Measurements from ENCODE around the gene ATP6V1A.

ATP6V1A gene

GRCh38 chr3:113764698-113765097 lies 17.9 kb downstream of the ATP6V1A start:
- Histone ChIP-seq H3K36me3 (ENCODE audit: insufficient read depth, low read length) (no peaks in the 10 kb centered on the region), H3K9me3 (ENCODE audit: control insufficient read depth, insufficient read depth, low read length) (no peaks in the 10 kb centered on the region), H3K9ac (ENCODE audit: low read depth, low read length) (no peak overlapping the region), H3K4me1 (ENCODE audit: insufficient read depth, low read length) (no peaks in the 10 kb centered on the region)

- H3K4me1 ChIP-seq (ENCODE audit: insufficient read depth, low read length): no peaks in the 10 kb centered on the region
- no peak overlapping the region for H3K9ac ChIP-seq (ENCODE audit: low read depth, low read length)
- no peaks in the 10 kb centered on the region for H3K36me3 ChIP-seq (ENCODE audit: insufficient read depth, low read length)
Observed at GRCh38 chr3:113769551-113769950, 22.7 kb downstream of the ATP6V1A start.

GRCh38 chr3:113771993-113772392 lies 25.2 kb downstream of the ATP6V1A start:
- H3K9ac ChIP-seq (ENCODE audit: low read depth, low read length): no peak overlapping the region
- 0 out of 2 replicates have a peak, but pooled peaks cover 5% of the 10 kb centered on the region for H3K4me1 ChIP-seq (ENCODE audit: insufficient read depth, low read length)
- no peaks in the 10 kb centered on the region for H3K9me3 ChIP-seq (ENCODE audit: control insufficient read depth, insufficient read depth, low read length)
- H3K36me3 ChIP-seq (ENCODE audit: insufficient read depth, low read length): no peaks in the 10 kb centered on the region

More at GRCh38 chr3:113769551-113769950, 22.7 kb downstream of the ATP6V1A start:
- no peaks in the 10 kb centered on the region for H3K9me3 ChIP-seq (ENCODE audit: control insufficient read depth, insufficient read depth, low read length)

GRCh38 chr3:113773381-113773780 lies 26.5 kb downstream of the ATP6V1A start:
- Histone ChIP-seq H3K36me3 (ENCODE audit: insufficient read depth, low read length) (no peaks in the 10 kb centered on the region), H3K4me1 (ENCODE audit: insufficient read depth, low read length) (0 out of 2 replicates have a peak, but pooled peaks cover 5% of the 10 kb centered on the region), H3K9me3 (ENCODE audit: control insufficient read depth, insufficient read depth, low read length) (no peaks in the 10 kb centered on the region), H3K9ac (ENCODE audit: low read depth, low read length) (no peak overlapping the region)

GRCh38 chr3:113775516-113775915 lies 28.7 kb downstream of the ATP6V1A start:
- H3K36me3 ChIP-seq (ENCODE audit: insufficient read depth, low read length): no peaks in the 10 kb centered on the region
- H3K4me1 ChIP-seq (ENCODE audit: insufficient read depth, low read length): 0 out of 2 replicates have a peak, but pooled peaks cover 5% of the 10 kb centered on the region
- no peaks in the 10 kb centered on the region for H3K9me3 ChIP-seq (ENCODE audit: control insufficient read depth, insufficient read depth, low read length)
- no peak overlapping the region for H3K9ac ChIP-seq (ENCODE audit: low read depth, low read length)

- H3K4me1 ChIP-seq (ENCODE audit: insufficient read depth, low read length): 0 out of 2 replicates have a peak, but pooled peaks cover 5% of the 10 kb centered on the region
- no peak overlapping the region for H3K9ac ChIP-seq (ENCODE audit: low read depth, low read length)
- H3K36me3 ChIP-seq (ENCODE audit: insufficient read depth, low read length): no peaks in the 10 kb centered on the region
- H3K9me3 ChIP-seq (ENCODE audit: control insufficient read depth, insufficient read depth, low read length): no peaks in the 10 kb centered on the region
Observed at GRCh38 chr3:113776564-113776963, 29.7 kb downstream of the ATP6V1A start.

- peaks cover 17% of the 10 kb centered on the region for H3K4me1 ChIP-seq (ENCODE audit: insufficient read depth, low read length)
- H3K9ac ChIP-seq (ENCODE audit: low read depth, low read length): no peak overlapping the region
- no peaks in the 10 kb centered on the region for H3K9me3 ChIP-seq (ENCODE audit: control insufficient read depth, insufficient read depth, low read length)
- H3K36me3 ChIP-seq (ENCODE audit: insufficient read depth, low read length): 0 out of 2 replicates have a peak, but pooled peaks cover 4% of the 10 kb centered on the region
Observed at GRCh38 chr3:113783463-113783862, 36.6 kb downstream of the ATP6V1A start.

- H3K9ac ChIP-seq (ENCODE audit: low read depth, low read length): no peak overlapping the region
- H3K36me3 ChIP-seq (ENCODE audit: insufficient read depth, low read length): 0 out of 2 replicates have a peak, but pooled peaks cover 4% of the 10 kb centered on the region
Observed at GRCh38 chr3:113783980-113784379, 37.1 kb downstream of the ATP6V1A start.

GRCh38 chr3:113791381-113791780 lies 44.5 kb downstream of the ATP6V1A start:
- H3K4me1 ChIP-seq (ENCODE audit: insufficient read depth, low read length): no peaks in the 10 kb centered on the region
- no peaks in the 10 kb centered on the region for H3K9me3 ChIP-seq (ENCODE audit: control insufficient read depth, insufficient read depth, low read length)
- H3K36me3 ChIP-seq (ENCODE audit: insufficient read depth, low read length): peaks cover 9% of the 10 kb centered on the region; the same call in 1 of the 2 replicates
- H3K9ac ChIP-seq (ENCODE audit: low read depth, low read length): no peak overlapping the region

More at GRCh38 chr3:113783980-113784379, 37.1 kb downstream of the ATP6V1A start:
- Histone ChIP-seq H3K4me1 (ENCODE audit: insufficient read depth, low read length) (peaks cover 17% of the 10 kb centered on the region), H3K9me3 (ENCODE audit: control insufficient read depth, insufficient read depth, low read length) (no peaks in the 10 kb centered on the region)

- Histone ChIP-seq H3K36me3 (ENCODE audit: insufficient read depth, low read length) (peaks cover 11% of the 10 kb centered on the region), H3K4me1 (ENCODE audit: insufficient read depth, low read length) (no peaks in the 10 kb centered on the region), H3K9ac (ENCODE audit: low read depth, low read length) (no peak overlapping the region), H3K9me3 (ENCODE audit: control insufficient read depth, insufficient read depth, low read length) (no peaks in the 10 kb centered on the region)
Observed at GRCh38 chr3:113794526-113794925, 47.7 kb downstream of the ATP6V1A start.

- Histone ChIP-seq H3K9ac (ENCODE audit: low read depth, low read length) (no peak overlapping the region), H3K4me1 (ENCODE audit: insufficient read depth, low read length) (no peaks in the 10 kb centered on the region), H3K36me3 (ENCODE audit: insufficient read depth, low read length) (peaks cover 11% of the 10 kb centered on the region), H3K9me3 (ENCODE audit: control insufficient read depth, insufficient read depth, low read length) (no peaks in the 10 kb centered on the region)
Observed at GRCh38 chr3:113795693-113796092, 48.9 kb downstream of the ATP6V1A start.

GRCh38 chr3:113802795-113803455 lies 56.1 kb downstream of the ATP6V1A start:
- Histone ChIP-seq H3K4me1 (ENCODE audit: insufficient read depth, low read length) (no peaks in the 10 kb centered on the region), H3K36me3 (ENCODE audit: insufficient read depth, low read length) (peaks cover 10% of the 10 kb centered on the region), H3K9ac (ENCODE audit: low read depth, low read length) (no peak overlapping the region), H3K9me3 (ENCODE audit: control insufficient read depth, insufficient read depth, low read length) (no peaks in the 10 kb centered on the region)

- no peaks in the 10 kb centered on the region for H3K9me3 ChIP-seq (ENCODE audit: control insufficient read depth, insufficient read depth, low read length)
- peaks cover 10% of the 10 kb centered on the region for H3K36me3 ChIP-seq (ENCODE audit: insufficient read depth, low read length)
- H3K4me1 ChIP-seq (ENCODE audit: insufficient read depth, low read length): no peaks in the 10 kb centered on the region
- H3K9ac ChIP-seq (ENCODE audit: low read depth, low read length): no peak overlapping the region
Observed at GRCh38 chr3:113804661-113805060, 57.8 kb downstream of the ATP6V1A start.

- Histone ChIP-seq H3K9me3 (ENCODE audit: control insufficient read depth, insufficient read depth, low read length) (no peaks in the 10 kb centered on the region), H3K36me3 (ENCODE audit: insufficient read depth, low read length) (peaks cover 10% of the 10 kb centered on the region)
Observed at GRCh38 chr3:113805249-113805648, 58.4 kb downstream of the ATP6V1A start.

GRCh38 chr3:113812854-113813253 lies 66.0 kb downstream of the ATP6V1A start:
- Histone ChIP-seq H3K9ac (ENCODE audit: low read depth, low read length) (no peak overlapping the region), H3K4me1 (ENCODE audit: insufficient read depth, low read length) (no peaks in the 10 kb centered on the region), H3K9me3 (ENCODE audit: control insufficient read depth, insufficient read depth, low read length) (no peaks in the 10 kb centered on the region), H3K36me3 (ENCODE audit: insufficient read depth, low read length) (no peaks in the 10 kb centered on the region; the same call in 1 of the 2 replicates)

More at GRCh38 chr3:113805249-113805648, 58.4 kb downstream of the ATP6V1A start:
- no peak overlapping the region for H3K9ac ChIP-seq (ENCODE audit: low read depth, low read length)
- H3K4me1 ChIP-seq (ENCODE audit: insufficient read depth, low read length): no peaks in the 10 kb centered on the region
